ENCODE results near the gene NUDT2. TPM values are rescaled to one million over a fixed set of nuclear protein-coding genes. Genes with fewer than 3 reads are reported as not detected.
"Not testable (repeated sequence)": the region's sequence is repeated elsewhere in the genome, so short reads cannot be mapped to it uniquely, and the experiment has no call there.

NUDT2 gene
- total and polyA plus RNA-seq, 10 of the 15 experiments (the other 5 are each of a cell fraction or from before 2014, with no cell fraction given): 24.5 to 55.1 (median 33.6) TPM

DNA sequence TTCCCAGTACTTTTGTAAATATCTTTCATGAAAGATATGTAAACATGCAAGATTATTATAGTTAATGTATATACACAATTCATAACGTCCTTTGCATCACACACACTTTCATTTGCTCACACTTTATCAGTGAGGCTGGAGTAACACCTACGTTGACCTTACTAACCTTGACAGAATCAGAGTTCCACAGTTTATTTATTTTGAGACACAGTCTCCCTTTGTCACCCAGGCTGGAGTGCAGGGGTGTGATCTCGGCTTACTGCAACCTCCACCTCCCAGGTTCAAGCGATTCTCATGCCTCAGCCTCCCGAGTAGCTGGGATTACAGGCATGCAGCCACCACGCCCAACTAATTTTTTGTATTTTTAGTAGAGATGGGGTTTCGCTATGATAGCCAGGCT is 28.3 kb upstream of the NUDT2 start:
- POLR2A ChIA-PET; in situ Hi-C loops (cut with MboI); H3K4me2 ChIP-seq (ENCODE audit: control insufficient read depth, insufficient read depth); BruUV-seq (replicated peaks); DNase-seq (ENCODE audit: low read depth, low spot score); H3K27me3 ChIP-seq (replicated peaks in 1 of 2; ENCODE audit: control insufficient read depth in 2 of 2, insufficient read depth in 2 of 2, low read length in 1 of 2); H3K36me3 ChIP-seq (ENCODE audit: control insufficient read depth in 2 of 2, insufficient read depth in 2 of 2, low read length in 1 of 2); ATAC-seq; H4K20me1 ChIP-seq (ENCODE audit: control insufficient read depth, insufficient read depth); H3K9me3 ChIP-seq (replicated peaks; ENCODE audit: control insufficient read depth, insufficient read depth, low read length); H3K9ac ChIP-seq (ENCODE audit: control insufficient read depth, insufficient read depth, low read length); FAIRE-seq; H3K79me2 ChIP-seq (ENCODE audit: control insufficient read depth, insufficient read depth, low read length); H3K27ac ChIP-seq (ENCODE audit: control insufficient read depth, insufficient read depth); H3K4me1 ChIP-seq (ENCODE audit: control insufficient read depth, insufficient read depth, low read length); intact Hi-C loops (cut with micrococcal nuclease; ENCODE audit: unreplicated experiment); H3K4me3 ChIP-seq; H2AFZ ChIP-seq (ENCODE audit: control insufficient read depth, low read depth, low read length); CTCF ChIA-PET: not testable (repeated sequence)
- RAD21 ChIA-PET (ENCODE audit: unreplicated experiment): interaction anchor here (0.7 kb wide), 1 partner anchor 102 kb away, joined by 3 read pairs; no protein-coding TSS in a partner anchor
- SMC1A ChIA-PET (ENCODE audit: uncharacterized antibody, unreplicated experiment): interaction anchor here (0.5 kb wide), 1 partner anchor 11 kb away, joined by 3 read pairs; no protein-coding TSS in a partner anchor
- WGBS (ENCODE audit: insufficient coverage, insufficient replicate concordance, low lambda C conversion rate, missing lambda C conversion rate): 96% methylated on average over 7 of the region's 7 CpGs

DNA sequence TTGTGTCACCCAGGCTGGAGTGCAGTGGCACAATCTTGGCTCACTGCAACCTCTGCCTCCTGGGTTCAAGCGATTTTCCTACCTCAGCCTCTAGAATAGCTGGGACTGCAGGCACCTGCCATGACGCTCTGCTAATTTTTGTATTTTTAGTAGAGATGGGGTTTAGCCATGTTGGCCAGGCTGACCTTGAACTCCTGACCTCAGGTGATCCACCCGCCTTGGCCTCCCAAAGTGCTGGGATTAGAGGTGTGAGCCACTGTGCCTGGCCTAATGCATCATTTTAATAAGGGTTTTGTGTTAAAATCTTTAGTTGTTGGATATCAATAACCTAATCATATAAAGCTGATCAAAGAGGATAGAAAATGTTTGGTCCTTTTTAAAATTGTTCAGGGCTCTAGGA is 21.1 kb upstream of the NUDT2 start:
- not testable (repeated sequence) for FAIRE-seq

More for the DNA sequence above, 21.1 kb upstream of the NUDT2 start:
- H3K79me2 ChIP-seq (ENCODE audit: control insufficient read depth, insufficient read depth, low read length); intact Hi-C loops (cut with micrococcal nuclease; ENCODE audit: unreplicated experiment); H3K27ac ChIP-seq (ENCODE audit: control insufficient read depth, insufficient read depth); H3K4me3 ChIP-seq; H3K36me3 ChIP-seq (ENCODE audit: control insufficient read depth in 2 of 2, insufficient read depth in 2 of 2, low read length in 1 of 2); CTCF ChIA-PET; H4K20me1 ChIP-seq (ENCODE audit: control insufficient read depth, insufficient read depth); BruUV-seq (replicated peaks); DNase-seq (ENCODE audit: low read depth, low spot score); H3K27me3 ChIP-seq (replicated peaks in 1 of 2; ENCODE audit: control insufficient read depth in 2 of 2, insufficient read depth in 2 of 2, low read length in 1 of 2); H3K4me1 ChIP-seq (ENCODE audit: control insufficient read depth, insufficient read depth, low read length); ATAC-seq; H2AFZ ChIP-seq (ENCODE audit: control insufficient read depth, low read depth, low read length); H3K4me2 ChIP-seq (ENCODE audit: control insufficient read depth, insufficient read depth); RAD21 ChIA-PET (ENCODE audit: unreplicated experiment); H3K9ac ChIP-seq (ENCODE audit: control insufficient read depth, insufficient read depth, low read length); SMC1A ChIA-PET (ENCODE audit: uncharacterized antibody, unreplicated experiment); in situ Hi-C loops (cut with MboI); H3K9me3 ChIP-seq (replicated peaks; ENCODE audit: control insufficient read depth, insufficient read depth, low read length): not testable (repeated sequence)
- WGBS (ENCODE audit: insufficient coverage, insufficient replicate concordance, low lambda C conversion rate, missing lambda C conversion rate): 99% methylated on average over 3 of the region's 3 CpGs
- POLR2A ChIA-PET: interaction anchor here (0.7 kb wide), 1 partner anchor 20 kb away, joined by 4 read pairs; no protein-coding TSS in a partner anchor
